Measurements from ENCODE around the gene PLXNA1.
A peak's percentile ranks its signal among the peaks of the same experiment; 100 is the strongest.

The PLXNA1 gene

DNA sequence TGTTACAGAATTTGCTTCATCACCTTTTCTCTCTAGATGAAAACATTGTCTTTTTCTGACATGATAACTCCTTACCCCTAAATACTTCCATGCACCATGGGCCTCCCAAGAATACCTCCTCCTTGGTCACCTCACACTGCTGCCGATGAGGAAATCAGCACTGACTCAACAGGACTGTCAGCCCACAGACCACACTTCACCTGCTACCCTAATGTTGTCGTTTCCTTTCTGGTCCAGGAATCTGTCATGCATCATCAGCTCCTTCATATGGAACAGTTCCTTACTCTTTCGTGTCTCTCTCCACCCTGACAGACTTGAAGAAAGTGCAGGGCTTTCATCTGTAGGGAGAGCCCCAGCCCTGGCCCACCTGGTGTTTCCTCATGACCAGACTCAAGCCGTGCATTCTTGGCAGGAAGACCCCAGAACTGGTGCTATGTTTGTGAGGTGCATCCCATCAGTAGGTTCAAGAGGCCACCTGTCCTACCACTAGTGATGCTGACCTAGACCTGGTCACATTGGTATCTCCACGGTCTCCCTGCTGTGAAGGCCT lies 41.1 kb upstream of the PLXNA1 start:
- TF ChIP-seq TAF1 (IDR thresholded peaks at IDR 0.05; ENCODE audit: borderline replicate concordance, low read depth, low read length) (no peak), POLR2AphosphoS5 (IDR thresholded peaks at IDR 0.05; ENCODE audit: low read depth, low read length) (no peak), POLR2A (IDR thresholded peaks at IDR 0.05; ENCODE audit: low read depth, low read length) (no peak)
- FAIRE-seq (no peak), DNase-seq (ENCODE audit: insufficient read length) (no peak)

DNA sequence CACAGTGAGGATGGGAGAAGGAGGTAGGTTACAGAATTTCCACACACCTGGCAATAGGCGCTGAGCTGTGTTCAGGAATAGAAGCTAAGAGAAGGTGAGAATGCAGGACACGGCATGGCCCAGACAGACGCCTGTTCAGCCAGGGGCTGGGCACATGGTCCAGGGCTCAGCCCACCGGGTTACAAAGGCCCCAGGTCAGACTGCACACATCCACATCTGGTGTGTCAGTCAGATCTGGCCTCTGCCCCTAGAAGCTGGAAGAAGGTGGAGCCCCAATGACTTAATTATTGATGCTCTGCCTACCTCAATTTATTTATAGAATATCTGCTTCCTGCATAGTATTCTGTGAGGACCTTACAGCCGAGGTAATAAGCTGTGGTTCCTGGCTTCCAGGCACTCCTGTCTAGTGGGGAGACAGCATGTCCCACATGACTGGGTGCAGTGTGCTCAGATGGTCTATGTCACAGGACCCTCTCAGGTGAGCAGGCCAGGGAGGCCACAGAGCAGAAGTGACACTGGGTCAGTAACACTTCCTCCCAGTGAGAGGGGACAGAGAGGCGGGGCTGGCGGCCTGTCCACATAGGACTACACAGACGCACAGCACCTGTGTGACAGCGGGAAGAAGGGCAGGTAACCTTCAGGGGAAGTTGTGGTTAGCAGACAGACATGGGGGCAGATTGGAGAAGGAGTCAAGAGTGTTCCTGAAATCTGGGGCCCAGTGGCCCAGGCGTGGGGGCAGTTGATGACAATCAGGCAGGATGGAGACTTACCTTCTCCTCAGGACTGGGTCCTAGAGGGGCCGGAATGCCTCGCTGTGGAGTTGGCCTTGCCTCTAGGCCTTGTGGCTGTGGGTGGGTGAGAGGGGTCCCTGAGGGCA lies 38.6 kb upstream of the PLXNA1 start:
- TF ChIP-seq POLR2AphosphoS5 (IDR thresholded peaks at IDR 0.05; ENCODE audit: low read depth, low read length) (no peak), POLR2A (IDR thresholded peaks at IDR 0.05; ENCODE audit: low read depth, low read length) (no peak), TAF1 (IDR thresholded peaks at IDR 0.05; ENCODE audit: borderline replicate concordance, low read depth, low read length) (no peak)
- DNase-seq (ENCODE audit: insufficient read length): no peak
- FAIRE-seq: peak; percentile 60

DNA sequence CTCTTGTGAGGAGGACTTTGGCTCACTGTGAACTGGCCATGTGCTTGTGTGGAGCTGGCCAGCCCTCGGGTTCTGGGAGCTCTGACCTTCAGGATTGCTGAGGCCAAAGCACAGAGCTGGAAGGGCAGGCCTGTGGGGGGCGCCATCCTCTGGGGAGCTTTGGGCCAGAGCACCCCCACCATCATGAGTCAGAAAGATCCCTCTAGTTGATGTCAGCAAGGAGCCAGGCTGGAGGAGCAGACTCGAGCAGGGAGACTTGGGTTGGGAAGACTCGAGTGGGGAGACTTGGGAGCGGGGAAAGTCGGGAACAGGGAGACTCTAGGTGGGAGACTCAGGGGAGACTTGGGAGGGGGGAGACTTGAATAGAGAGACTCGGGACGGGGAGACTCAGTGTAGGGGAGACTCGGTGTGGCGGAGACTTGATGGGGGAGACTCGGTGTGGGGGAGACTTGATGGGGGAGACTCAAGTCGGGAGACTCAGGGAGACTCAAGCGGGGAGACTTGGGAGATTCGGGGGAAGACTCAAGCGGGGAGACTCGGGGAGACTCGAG lies 37.7 kb upstream of the PLXNA1 start:
- no peak for TF ChIP-seq POLR2AphosphoS5 (IDR thresholded peaks at IDR 0.05; ENCODE audit: low read depth, low read length)
- TF ChIP-seq TAF1 (IDR thresholded peaks at IDR 0.05; ENCODE audit: borderline replicate concordance, low read depth, low read length): no peak
- no peak for TF ChIP-seq POLR2A (IDR thresholded peaks at IDR 0.05; ENCODE audit: low read depth, low read length)
- DNase-seq (ENCODE audit: insufficient read length) (no peak), FAIRE-seq (no peak)

DNA sequence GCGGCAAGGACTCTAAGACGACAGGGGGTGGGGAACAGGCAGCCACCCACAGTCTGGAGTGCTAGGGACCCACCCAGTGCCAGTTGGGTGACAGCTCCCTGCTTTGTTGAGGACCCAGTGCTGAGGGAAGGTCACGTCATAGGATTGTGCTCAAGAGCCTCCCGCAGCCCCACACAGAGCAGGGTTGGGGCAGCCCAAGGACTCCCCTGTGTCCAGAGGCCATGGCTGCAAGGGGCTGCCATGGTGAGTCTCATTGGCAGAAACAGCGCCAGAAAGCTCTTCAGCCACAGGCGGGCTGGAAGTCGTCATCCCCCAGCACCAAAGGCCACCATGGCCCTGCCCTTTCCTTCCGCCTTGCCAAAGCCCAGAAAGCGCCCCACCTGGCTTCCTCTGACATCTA lies 37.0 kb upstream of the PLXNA1 start:
- DNase-seq (ENCODE audit: insufficient read length) (no peak), FAIRE-seq (no peak)
- no peak for TF ChIP-seq TAF1 (IDR thresholded peaks at IDR 0.05; ENCODE audit: borderline replicate concordance, low read depth, low read length)
- no peak for TF ChIP-seq POLR2A (IDR thresholded peaks at IDR 0.05; ENCODE audit: low read depth, low read length)
- no peak for TF ChIP-seq POLR2AphosphoS5 (IDR thresholded peaks at IDR 0.05; ENCODE audit: low read depth, low read length)

DNA sequence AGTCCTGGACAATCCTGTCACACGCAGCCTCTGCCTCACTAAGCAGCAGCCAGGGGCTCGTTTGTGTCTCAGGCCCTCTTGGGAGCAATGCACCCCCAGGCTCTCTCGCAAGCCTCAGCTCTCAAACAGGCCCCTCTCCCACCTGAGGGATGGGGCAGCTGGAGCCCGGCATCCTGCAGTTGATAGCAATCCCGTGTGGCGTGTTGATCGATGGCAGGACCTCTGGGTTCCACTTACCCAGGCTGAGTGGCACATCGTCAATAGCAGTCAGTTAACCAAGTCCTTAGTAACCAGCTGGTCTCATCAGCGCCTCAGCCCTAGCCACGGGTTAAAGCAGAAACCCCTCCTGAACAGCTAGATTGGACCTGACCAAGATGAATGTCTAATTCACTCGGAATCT lies 36.5 kb upstream of the PLXNA1 start:
- TF ChIP-seq TAF1 (IDR thresholded peaks at IDR 0.05; ENCODE audit: borderline replicate concordance, low read depth, low read length) (no peak), POLR2AphosphoS5 (IDR thresholded peaks at IDR 0.05; ENCODE audit: low read depth, low read length) (no peak), POLR2A (IDR thresholded peaks at IDR 0.05; ENCODE audit: low read depth, low read length) (no peak)
- DNase-seq (ENCODE audit: insufficient read length) (no peak), FAIRE-seq (no peak)

DNA sequence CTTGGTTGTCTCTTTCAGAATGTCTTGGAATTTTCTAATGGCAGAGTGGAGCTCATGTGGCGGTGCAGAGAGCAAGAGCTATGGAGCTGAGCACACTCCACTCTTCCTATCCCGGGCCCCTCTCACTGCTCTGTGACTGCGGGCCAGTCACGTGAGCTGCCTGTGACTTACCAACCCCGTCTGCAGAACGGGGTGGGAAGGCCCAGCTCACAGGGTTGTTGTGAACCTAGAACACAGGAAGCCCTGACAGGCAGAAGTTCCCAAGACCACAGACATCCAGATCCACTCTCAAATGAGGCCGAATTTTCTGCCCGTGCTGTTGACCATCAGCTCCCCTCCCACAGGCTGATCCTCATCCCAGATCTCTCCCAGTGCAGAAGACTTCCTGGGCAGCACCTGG lies 35.5 kb upstream of the PLXNA1 start:
- DNase-seq (ENCODE audit: insufficient read length) (no peak), FAIRE-seq (no peak)
- TF ChIP-seq POLR2AphosphoS5 (IDR thresholded peaks at IDR 0.05; ENCODE audit: low read depth, low read length) (no peak), TAF1 (IDR thresholded peaks at IDR 0.05; ENCODE audit: borderline replicate concordance, low read depth, low read length) (no peak), POLR2A (IDR thresholded peaks at IDR 0.05; ENCODE audit: low read depth, low read length) (no peak)

DNA sequence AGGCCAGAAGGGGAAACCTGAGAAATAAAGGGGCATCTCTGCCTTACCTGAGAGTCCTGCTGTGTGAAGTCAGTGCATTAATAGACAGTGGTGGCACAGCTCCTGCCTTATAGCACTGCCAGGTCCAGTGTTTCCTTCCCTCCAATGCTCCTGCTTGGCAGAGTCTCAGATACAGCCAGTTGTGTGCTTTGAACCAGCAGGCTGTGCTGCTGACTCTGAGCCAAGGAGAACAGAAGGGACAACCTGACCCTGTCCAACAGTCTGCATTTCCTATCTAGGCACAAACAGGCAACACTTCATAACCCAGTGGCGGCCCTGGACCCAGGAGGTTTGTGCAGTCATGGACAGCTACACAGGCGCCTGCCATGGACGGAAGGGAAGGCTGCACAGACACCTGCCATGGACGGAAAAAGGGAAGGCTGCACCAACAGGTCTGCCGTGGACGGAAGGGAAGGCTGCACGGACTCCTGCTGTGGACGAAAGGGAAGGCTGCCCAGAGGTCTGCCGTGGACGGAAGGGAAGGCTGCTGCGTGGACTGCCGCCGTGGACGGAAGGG lies 33.9 kb upstream of the PLXNA1 start:
- no peak for DNase-seq (ENCODE audit: insufficient read length)
- TF ChIP-seq POLR2A (IDR thresholded peaks at IDR 0.05; ENCODE audit: low read depth, low read length): no peak
- TF ChIP-seq TAF1 (IDR thresholded peaks at IDR 0.05; ENCODE audit: borderline replicate concordance, low read depth, low read length): no peak
- no peak for TF ChIP-seq POLR2AphosphoS5 (IDR thresholded peaks at IDR 0.05; ENCODE audit: low read depth, low read length)
- no peak for FAIRE-seq

DNA sequence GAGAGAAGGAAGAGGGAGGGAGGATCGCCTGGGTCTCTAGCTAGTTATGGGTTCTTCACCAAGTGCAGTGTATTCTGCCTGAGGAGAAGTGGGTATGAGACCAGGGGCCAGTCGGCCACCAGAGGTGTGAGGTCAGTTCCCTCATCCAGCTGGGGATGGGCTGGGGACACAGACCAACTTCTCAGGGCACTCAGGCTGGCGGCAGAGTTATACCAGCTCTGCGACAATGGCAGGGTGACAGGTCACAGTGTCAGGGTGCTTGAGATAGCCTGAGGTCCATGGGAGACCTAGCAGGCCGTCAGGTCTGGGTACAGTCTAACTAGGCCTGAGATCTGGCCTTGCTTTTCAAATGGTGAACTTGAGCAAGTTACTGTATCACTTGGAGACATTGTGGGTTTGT lies 31.4 kb upstream of the PLXNA1 start:
- no peak for TF ChIP-seq POLR2AphosphoS5 (IDR thresholded peaks at IDR 0.05; ENCODE audit: low read depth, low read length)
- TF ChIP-seq POLR2A (IDR thresholded peaks at IDR 0.05; ENCODE audit: low read depth, low read length): no peak
- no peak for TF ChIP-seq TAF1 (IDR thresholded peaks at IDR 0.05; ENCODE audit: borderline replicate concordance, low read depth, low read length)
- FAIRE-seq: no peak
- no peak for DNase-seq (ENCODE audit: insufficient read length)

DNA sequence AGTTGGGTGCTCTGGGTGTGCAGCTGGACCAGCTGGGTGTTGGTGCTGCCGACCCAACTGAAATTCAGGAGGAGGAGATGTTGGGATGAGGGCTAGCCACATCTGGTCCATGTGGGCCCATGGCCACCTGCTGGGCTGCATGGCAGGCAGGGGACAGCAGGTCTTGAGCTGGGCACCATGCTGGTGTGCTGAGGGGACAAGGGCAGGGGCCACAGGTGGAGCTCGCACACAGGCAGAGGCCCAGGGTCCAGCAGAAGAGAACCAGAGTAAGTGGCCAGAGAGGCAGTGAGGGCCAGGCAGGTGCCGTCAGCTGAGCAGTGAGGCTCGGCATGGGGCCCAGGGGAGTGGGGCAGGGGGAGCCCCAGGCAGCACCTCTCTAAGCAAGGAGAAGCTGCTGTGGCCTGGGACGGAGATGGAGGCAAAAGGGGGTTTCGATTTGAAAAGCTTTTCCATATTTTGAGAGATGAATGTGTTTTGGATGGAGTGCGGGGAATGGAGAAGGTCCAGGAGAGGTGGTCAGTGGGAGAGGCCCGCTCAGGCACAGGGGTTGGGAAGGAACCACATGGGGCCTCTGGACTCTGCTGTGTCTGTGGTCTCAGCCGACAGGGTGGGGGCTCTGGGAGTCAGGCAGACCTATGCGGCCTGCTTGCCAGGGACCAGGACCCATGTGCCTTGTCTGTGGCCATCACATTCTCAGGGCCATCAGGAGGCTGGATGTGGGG lies 30.5 kb upstream of the PLXNA1 start:
- no peak for DNase-seq (ENCODE audit: insufficient read length)
- no peak for TF ChIP-seq TAF1 (IDR thresholded peaks at IDR 0.05; ENCODE audit: borderline replicate concordance, low read depth, low read length)
- TF ChIP-seq POLR2AphosphoS5 (IDR thresholded peaks at IDR 0.05; ENCODE audit: low read depth, low read length): no peak
- TF ChIP-seq POLR2A (IDR thresholded peaks at IDR 0.05; ENCODE audit: low read depth, low read length): no peak
- FAIRE-seq: no peak

DNA sequence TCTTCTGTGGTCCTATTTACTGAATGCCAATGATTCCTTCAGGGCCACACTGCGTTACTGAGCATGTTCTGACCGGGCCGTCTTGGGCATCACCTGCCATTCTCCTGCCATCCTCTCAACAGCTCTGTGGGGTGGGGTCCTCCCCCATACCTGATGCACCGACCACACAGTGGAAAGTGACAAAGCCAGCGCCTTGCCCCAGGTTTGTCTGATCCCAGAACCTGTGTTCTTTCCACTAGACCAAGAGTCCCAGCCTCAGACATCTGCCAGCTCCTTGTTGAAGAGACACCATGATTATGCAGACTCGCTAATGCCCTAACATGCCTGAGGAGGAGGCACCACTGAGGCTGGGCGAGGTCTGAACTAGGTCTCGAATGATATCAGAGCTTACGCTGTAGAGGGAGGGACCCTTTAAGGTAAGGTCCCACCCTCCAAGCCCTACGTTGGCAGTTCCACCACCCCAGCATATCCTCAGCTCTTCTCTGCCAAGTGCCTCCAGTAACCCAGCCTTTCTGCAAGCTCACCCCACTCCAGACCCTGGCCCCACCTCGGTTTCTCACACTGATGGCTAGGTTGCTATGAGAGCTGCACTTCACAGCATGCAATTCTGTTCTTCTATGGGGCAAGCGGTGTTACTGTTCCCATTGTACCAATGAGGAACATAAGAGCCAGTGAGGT lies 29.8 kb upstream of the PLXNA1 start:
- FAIRE-seq (peak; percentile 27), DNase-seq (ENCODE audit: insufficient read length) (no peak)
- TF ChIP-seq TAF1 (IDR thresholded peaks at IDR 0.05; ENCODE audit: borderline replicate concordance, low read depth, low read length): no peak
- TF ChIP-seq POLR2A (IDR thresholded peaks at IDR 0.05; ENCODE audit: low read depth, low read length): no peak
- no peak for TF ChIP-seq POLR2AphosphoS5 (IDR thresholded peaks at IDR 0.05; ENCODE audit: low read depth, low read length)
